Superior temporal gyrus (tissue), 1 donor: ENCODE results near the gene ELF3.
"Not testable (repeated sequence)": the region's sequence is repeated elsewhere in the genome, so short reads cannot be mapped to it uniquely, and the experiment has no call there.

Experiments used
- DNase-seq: peaks from one replicate; pipeline ENCODE4 v3.0.0-alpha.2; 2016; ENCODE audit errors: extremely low spot score

The ELF3 gene

DNA sequence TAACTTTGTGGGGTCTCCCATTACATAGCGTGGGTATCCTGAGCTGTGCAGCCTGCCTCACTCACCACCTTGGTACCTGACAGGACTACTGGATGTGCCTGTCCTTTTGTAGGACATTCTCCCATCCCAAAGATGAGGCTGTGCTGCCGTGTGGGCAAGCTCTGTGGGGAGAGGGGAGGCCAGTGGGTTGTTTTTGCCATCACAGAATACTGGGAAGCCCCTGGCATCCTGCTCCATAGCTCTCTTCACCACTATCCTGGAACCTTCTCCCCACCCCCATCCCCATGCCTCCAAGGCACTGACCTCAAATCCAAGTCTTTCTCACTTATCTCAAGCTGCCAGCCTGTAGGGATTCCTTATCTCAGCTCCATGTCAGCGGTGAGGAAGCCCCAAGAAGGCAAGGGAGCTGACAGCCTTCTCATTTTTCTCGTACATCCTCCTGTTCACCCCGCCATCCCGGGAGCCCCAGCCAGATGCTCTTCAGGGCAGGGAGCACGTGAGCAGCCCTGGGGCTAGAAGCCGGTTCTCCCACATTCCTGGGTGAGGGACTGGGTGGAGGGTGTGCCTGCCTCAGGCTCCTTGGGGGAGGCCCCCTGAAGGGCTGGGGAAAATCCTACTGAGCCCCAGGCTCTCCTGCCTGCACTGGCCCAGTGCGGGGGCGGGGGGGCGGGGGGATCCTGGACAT is 2.4 kb upstream of the ELF3 start:
- no peak for DNase-seq

DNA sequence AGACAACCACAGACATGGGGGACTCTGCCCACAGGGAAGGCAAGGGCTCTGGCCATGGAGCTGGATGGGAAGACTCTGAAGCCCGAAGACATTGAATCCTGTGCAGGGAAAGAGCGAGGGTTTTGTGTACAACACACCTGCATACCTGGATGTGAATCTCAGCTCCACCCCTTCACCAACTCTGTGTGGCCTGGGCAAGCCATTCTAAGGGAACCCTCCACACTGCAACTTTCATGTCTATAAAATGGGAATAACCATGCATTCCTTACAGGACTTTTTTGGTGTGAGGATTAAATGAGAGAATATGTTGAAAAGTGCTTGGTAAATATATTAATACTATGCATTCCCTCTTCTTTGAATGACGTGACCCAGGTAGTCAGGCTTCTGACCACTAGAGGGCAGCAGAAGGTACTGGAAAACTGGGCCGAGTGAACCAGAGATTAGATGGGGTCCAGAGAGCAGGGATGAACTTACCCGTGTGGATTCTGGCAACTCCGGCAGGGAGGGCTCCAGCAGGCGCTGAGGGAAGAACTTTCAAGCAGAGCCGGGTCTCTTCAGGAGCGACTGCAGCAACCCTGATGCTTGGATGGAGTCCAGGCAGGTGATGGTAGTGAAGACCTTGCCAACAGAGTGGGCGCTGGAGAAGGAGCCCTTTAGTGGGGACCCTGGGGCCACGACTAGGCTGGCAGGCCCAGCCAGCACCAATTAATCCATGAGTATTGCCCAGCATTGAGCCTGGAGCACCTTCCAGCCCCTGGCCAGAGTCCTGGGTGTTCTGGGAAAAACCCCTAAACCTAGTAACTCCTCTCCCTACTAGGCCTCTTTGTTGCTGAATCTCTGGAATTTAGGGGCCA is 834 bp upstream of the ELF3 start:
- DNase-seq = peak; percentile 94

DNA sequence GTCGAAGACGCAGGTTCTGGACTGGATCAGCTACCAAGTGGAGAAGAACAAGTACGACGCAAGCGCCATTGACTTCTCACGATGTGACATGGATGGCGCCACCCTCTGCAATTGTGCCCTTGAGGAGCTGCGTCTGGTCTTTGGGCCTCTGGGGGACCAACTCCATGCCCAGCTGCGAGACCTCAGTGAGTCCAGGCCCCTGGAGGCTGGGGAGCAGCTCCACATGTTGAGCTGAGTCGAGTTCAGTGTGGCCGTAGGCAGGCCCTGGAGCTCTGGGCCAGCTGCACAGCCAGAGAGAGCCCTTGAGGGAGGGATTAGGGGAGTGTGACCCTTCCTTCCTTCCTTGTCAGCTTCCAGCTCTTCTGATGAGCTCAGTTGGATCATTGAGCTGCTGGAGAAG is 1.6 kb downstream of the ELF3 start:
- no peak for DNase-seq

DNA sequence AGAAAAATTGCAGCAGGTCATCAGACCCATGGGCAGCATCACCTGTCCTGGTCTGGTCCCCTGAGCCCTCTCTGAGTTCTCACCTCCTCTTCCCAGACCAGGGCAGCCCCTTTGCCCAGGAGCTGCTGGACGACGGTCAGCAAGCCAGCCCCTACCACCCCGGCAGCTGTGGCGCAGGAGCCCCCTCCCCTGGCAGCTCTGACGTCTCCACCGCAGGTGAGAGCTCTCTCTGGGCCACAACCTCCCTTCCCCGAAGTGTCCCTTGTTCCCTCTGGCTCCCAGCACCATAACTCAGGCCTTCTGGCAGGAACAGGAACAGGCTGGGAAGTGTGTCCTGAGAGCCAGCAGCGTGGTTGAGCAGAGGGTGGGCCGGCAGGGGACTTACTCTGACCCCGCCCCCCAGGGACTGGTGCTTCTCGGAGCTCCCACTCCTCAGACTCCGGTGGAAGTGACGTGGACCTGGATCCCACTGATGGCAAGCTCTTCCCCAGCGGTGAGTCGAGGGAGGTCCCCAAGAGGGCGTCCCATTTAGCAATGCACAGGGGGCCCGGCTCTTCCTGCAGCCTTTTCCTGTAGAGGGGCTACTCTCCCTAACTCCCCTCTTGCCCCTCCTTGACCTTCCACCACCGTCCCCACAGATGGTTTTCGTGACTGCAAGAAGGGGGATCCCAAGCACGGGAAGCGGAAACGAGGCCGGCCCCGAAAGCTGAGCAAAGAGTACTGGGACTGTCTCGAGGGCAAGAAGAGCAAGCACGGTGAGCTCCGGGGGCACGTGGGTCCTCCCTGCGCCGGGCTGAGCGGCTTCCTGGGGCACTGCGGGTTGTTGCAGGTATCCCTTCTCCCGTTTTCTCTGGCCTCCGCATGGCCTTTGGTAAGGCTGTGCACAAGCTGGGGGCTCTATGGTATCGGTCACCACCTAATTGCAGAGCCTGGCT is 2.4 kb downstream of the ELF3 start:
- DNase-seq = no peak

DNA sequence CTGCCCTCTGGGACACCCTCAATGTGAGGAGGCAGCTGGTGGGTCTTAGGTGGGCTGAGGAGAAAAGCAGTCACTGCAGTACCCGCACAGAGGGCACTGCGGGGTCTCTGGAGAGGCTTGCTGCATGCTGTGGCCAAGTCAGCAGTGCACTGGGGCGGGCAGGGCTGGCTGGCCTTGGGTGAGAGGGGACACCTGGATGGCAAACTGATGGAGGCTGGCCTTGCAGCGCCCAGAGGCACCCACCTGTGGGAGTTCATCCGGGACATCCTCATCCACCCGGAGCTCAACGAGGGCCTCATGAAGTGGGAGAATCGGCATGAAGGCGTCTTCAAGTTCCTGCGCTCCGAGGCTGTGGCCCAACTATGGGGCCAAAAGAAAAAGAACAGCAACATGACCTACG is 3.2 kb downstream of the ELF3 start:
- DNase-seq = no peak

DNA sequence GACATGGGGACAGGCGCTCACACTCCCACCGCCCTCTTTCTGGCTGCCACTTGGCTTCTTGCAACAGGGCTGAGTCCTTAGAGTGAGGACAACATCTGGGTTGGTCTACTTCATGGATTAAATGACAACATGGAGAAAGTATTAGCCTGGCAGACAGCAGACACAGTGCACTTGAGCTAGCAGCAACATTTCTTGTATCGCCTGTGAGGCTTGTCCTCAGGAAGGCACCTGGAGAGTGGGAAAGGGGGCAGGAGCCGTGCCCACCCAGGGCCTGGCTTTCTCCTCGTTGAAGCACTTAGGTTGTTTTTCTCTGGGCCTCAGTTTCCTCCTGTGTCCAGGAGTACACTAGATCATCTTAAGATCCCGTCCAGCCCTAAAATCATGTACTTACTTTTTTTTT is 3.7 kb downstream of the ELF3 start:
- no peak for DNase-seq

DNA sequence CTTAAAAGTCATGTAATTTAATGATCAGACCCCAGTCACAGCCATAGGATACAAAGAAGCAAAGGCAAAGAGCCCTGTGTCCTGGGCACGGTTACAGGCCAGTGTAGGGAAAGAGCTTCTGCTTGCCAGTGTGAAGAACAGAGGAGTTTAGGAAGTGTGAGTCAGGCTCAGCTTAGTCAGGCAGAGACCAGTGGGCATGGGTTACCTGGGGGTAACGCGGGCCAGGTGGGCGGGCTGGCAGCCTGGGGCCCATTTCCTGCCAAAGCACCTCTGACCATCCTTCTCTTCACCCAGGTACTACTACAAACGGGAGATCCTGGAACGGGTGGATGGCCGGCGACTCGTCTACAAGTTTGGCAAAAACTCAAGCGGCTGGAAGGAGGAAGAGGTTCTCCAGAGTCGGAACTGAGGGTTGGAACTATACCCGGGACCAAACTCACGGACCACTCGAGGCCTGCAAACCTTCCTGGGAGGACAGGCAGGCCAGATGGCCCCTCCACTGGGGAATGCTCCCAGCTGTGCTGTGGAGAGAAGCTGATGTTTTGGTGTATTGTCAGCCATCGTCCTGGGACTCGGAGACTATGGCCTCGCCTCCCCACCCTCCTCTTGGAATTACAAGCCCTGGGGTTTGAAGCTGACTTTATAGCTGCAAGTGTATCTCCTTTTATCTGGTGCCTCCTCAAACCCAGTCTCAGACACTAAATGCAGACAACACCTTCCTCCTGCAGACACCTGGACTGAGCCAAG is 4.7 kb downstream of the ELF3 start:
- no peak for DNase-seq

DNA sequence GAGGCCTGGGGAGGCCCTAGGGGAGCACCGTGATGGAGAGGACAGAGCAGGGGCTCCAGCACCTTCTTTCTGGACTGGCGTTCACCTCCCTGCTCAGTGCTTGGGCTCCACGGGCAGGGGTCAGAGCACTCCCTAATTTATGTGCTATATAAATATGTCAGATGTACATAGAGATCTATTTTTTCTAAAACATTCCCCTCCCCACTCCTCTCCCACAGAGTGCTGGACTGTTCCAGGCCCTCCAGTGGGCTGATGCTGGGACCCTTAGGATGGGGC is 5.2 kb downstream of the ELF3 start:
- DNase-seq = no peak

DNA sequence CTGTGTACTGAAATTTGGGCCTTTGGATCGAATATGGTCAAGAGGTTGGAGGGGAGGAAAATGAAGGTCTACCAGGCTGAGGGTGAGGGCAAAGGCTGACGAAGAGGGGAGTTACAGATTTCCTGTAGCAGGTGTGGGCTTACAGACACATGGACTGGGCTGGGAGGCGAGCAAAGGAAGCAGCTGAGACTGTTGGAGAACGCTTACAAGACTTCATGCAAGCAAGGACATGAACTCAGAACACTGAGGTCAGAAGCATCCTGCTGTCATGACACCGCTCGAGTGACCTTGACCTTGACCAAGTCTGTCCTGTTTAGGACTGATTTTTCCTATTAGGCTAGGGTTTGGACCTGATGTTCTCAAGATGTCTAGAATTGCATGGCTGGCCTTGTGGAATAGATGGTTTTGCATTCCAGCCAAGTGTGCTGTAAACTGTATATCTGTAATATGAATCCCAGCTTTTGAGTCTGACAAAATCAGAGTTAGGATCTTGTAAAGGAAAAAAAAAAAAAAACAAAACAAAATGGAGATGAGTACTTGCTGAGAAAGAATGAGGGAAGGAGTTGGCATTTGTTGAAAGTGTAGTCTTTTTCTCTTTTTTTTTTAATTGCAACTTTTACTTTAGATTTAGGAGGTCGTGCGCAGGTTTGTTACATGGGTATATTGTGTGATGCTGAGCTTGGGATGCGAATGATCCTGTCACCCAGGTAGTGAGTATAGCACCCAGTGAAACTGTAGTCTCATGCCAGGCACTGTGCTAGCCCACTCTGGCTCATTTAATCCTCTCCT is 5.8 kb downstream of the ELF3 start:
- no peak for DNase-seq

DNA sequence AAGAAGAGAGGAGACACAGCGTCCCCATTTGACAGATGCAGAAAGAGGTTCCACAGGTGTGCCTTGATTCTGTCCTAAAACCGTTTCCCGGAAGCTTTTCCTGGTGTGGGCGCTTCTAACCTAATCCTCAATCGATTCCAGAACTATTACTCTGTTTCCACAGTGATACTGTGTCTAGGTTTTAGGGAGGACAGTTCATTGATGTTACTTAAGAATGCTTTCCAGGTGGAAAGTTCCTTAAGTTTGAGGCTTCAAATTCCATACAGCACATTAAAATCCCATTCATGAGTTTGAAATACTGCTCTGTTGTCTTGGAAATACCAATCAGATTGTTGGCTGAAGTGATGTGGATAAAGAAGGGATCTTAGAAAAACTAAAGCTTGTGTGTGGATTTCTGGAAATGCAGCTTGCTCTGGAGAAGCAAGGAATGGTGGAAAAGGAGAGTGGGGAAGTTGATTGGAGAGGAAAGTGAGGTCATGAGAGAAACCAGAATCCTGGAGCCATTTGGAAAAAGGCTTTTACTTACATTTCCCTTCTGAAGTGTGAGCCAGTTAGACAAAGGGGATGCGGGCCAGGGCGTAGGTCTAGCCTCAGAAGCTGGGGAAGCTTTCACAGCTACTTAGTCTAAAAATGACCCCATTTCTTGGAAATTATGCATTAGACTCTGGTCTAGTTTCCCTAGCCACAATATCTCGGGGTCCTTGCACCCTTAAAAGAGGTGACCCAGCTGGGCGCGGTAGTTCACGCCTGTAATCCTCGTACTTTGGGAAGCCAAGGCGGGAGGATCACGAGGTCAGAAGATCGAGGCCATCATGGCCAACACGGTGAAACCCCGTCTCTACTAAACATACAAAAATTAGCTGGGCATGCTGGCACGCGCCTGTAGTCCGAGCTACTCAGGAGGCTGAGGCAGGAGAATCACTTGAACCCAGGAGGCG is 6.7 kb downstream of the ELF3 start:
- DNase-seq = no peak

DNA sequence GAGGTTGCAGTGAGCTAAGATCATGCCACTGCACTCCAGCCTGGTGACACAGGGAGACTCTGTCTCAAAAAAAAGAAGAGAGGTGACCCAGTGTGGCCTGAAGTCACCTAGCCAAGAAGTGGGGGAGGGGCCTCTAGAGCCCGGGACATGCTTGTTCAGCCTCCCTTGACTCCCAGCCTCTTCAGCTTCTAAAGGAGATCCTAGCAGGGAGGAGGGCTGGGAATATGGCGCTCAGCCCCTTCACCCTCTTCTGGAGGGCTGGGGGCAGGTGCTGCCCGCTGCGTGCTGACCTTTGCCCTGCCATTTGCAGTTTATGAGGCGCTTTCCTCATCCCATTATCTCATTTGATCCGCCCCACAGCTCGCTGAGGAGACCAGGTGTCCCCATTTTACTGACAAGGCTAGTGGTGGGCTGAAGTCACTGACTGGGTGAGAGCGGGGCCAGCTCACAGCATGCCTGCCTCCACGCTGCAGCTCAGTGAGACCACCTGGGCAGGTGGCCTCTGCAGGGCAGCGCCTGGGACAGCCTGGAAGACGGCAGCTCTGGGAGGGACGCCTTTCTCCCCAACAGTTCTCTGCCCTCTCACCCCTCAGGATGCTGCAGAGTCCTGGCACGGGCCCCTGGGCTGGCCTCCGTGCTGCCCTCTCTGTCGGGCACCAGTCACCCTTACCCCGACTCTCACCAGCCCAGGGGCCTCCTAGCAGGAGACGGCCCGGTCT is 7.5 kb downstream of the ELF3 start:
- no peak for DNase-seq

DNA sequence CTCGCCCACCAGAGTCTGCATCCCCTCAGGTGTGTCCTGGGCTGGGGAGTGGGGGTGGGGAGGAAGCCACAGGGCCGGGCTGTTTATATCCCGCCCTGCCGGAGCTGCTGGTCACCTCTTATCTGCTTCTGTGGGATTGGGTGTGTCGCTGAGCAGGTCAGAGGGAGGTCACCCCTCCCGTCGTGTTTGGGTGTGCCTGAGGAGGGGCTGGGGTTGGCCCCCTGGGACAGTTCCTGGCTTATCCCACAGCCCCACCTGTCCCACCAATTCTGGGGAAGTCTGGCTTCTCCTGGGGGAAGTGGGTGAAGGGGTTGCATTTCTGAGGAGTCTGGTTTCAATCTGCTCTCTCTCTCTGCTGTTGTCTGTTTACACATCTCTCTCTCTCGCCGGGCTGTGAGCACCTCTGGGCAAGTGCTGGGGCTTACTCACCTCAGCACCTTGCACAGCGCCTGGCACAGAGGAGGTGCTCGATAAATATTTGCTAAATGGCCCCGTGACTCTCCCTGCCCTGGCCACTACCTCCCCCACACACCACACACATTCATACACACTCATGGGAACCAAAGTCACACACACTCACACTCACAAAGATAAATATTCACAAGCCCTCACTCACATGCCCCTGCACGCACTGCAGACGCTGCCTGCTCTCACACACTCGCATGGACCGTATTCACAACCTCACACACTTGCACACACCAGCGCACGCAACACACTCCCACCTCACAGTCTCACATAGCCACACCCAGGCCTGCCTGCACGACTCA is 8.3 kb downstream of the ELF3 start:
- no peak for DNase-seq

DNA sequence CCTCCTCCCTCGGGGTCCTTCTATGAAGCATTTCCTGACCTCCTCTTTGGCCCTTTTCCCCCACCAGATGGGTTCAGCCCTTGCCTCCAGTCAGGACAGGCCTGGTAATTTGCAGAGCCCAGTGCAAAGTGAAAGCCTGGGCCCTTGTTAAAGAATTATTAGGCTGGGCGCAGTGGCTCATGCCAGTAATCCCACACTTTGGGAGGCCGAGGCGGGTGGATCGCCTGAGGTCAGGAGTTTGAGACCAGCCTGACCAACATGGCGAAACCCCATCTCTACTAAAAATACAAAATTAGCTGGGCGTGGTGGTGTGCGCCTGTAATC is 8.8 kb downstream of the ELF3 start:
- not testable (repeated sequence) for DNase-seq

DNA sequence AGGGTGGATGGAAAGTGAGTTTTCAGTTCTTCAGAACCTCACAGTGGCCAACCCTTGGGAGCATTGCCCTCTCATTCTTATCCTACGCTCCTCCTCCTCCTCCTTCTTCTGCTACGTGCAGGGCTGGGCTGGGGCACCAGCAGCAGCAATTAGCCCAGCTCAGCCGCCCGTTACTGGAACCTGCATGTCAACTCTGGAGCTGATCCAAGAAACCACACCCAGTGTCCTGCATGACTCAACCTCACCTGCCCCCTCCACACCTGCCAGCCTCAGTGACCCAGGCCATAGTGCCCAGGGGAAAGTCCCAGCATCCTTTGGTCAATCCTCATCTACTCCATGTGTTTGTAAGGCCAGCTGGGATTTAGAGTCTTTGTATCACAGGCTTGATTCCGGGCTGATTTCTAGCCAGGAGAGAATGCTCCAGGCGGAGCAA is 12.6 kb downstream of the ELF3 start:
- no peak for DNase-seq

DNA sequence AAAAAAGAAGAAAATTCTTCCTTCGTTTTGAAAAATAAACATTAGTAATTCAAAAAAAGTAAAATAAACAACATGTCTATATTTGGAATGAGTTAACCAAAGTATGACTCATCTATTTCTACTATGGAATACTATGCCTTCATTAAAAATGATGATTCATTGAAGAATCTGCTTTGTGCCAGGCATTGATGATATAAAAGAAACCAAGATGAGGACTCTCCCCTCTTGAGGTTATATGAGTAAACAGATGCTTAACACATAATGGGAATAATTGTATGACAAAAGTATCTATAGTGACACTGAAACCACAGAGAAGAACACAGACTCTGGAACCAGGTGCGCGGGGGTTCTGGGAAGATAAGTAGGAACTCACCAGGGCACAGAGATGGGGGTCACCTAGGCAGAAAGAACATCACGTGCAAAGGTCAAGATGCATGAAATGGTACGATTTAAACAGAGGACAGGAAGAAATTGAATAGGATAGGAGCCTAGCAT is 18.8 kb downstream of the ELF3 start:
- DNase-seq = no peak

DNA sequence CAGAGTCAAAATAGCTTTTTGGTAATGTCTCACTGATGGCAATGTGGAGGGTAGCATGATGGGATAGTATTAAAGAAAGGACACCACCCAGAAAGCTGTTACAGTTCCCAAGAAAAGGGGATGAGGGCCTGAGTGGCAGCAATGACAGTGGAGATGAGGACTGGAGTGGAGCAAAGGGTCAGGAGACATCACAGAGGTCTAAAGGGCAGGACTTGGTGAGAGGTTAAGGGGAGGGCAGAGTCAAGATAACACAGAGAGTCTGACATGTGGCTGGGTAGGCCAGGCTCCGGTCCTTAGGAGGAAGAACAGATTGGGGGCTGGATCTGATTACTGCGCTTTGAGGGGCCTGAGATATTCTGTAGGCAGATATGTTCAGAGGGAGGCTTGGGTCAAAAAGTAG is 19.3 kb downstream of the ELF3 start:
- no peak for DNase-seq

DNA sequence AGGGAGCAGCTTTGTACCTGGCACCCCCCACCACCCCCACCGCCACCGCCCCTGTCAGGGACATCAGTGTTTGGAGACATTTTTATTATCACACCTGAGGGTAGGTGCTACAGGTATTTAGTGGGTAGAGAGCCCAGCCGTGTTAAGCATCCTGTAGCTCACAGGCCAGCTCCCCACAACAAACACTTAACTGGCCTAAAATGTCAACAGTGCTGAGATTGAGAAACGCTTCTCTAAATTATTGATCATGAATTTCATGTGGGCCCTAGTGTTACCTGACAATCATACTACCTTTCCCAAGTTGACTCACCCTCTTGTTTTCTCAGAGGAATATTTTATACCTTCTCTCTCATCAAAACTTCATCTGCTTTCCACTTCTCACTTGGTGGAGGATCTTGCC is 21.4 kb downstream of the ELF3 start:
- no peak for DNase-seq

DNA sequence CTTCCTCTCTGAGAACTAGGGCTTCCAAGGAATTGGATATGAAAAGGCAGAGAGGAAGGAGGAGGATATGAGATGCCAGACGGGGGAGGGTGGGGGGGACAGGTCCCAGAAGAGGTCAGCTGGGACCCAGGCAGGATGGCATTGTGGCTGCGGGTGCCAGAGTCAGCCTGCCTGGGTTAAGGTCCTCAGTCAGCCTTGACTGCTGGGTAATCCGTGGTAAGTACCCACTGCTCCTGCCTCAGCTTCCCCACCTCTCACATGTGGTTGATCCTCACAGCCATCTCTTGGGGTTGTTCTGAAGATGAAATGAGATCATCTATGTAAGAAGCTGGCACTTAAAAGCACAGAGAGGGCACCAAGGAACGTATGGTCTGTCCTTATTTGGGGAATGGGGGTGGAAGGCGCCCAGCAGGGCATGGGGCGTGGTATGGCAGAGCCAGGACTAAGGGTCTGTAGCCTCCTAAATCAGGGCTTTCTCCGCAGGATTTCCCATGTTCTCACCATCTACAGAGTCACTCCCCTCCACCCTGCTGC is 23.8 kb downstream of the ELF3 start:
- no peak for DNase-seq
